GM18502 (cell line): Measurements from ENCODE around the gene RNF4.
"Not testable (repeated sequence)": the region's sequence is repeated elsewhere in the genome, so short reads cannot be mapped to it uniquely, and the experiment has no call there.

ENCODE experiments used
- ATAC-seq: cut with Tn5 transposase; IDR thresholded peaks from one replicate; pipeline ENCODE4 v1.9.1; 2021; ENCODE audit warnings: mild to moderate bottlenecking; ENCODE audit not compliant: unreplicated experiment, poor library complexity

Gene RNF4

DNA sequence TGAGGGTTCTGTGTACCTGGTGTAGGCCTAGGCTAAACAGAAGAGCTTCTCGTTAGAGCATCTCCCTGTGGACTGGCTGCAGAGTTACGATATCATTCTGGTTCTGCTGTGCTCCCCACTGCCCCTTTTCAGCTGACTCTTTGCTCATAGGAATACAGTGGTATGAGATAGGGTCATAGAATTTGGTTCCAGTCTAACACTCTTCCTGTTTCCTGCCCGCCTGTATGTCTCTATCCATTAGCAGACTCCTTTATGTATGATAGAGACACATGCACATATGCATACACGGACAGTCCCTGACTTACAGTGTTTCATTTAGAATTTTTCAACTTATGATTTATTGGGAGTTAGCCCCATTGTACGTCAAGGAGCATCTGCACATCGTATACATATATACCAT, 15.3 kb downstream of the RNF4 start:
- ATAC-seq: no peak

DNA sequence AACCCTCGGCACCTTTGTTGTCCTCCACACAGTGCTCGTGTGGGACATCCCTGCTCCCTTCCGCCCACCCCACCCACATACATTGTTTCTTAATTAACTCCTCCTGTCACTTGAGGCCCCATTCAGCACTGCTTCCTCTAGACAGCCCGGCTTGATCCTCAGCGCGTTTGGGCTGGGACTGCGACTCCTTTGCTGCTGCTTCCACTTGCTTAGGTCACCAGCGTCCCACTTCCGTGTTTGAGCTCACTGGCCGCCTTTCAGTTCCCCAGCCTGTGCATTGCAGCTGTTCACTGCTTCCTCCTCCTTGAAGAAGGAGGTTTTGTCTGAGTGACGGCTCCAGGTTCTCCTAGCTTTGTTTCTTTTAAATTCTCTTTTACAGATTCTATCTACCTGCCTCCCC, 16.1 kb downstream of the RNF4 start:
- ATAC-seq: peak; percentile 79

DNA sequence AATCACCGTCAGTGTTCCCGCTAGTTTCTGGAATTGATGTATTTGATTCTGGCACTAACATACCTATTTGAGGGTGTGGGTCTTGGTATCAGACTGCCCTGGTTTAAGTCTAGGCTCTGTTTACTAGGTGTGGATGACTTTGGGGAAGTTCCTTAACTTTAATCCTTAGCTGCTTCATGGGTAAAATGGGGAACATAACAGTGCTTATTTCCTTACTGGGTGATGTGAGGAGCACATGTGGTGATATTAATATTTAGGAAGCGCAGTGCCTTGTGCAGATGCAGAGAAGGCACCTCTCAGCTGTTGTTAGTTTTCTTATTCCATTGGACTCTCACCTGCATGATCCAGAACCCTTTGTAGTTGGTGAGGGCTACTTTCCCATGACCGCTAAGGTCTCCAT, 17.1 kb downstream of the RNF4 start:
- no peak for ATAC-seq

GRCh38 chr4:2486981-2487380, 18.1 kb downstream of the RNF4 start:
- ATAC-seq: no peak

DNA sequence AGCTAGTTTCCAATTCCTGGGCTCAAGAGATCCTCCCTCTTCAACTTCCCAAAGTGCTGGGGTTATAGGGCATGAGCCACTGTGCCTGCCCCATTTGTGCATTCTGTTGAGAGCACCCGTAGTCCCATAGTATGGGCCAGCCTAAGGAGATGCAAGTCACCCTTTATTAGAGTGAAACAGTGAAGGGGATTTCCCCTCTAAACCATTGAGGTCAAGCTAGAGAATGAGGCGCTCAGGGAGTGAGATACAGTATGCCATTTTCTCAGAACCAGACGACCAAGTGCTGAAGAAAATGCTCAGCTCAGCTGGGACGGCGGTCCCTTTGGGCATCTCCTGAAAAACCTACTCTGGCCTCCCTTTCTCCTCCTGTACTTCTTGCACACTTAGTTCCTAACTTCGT, 18.7 kb downstream of the RNF4 start:
- ATAC-seq: peak; percentile 60

- ATAC-seq: no peak
These were observed 20.3 kb downstream of the RNF4 start for GRCh38 chr4:2489081-2489805.

DNA sequence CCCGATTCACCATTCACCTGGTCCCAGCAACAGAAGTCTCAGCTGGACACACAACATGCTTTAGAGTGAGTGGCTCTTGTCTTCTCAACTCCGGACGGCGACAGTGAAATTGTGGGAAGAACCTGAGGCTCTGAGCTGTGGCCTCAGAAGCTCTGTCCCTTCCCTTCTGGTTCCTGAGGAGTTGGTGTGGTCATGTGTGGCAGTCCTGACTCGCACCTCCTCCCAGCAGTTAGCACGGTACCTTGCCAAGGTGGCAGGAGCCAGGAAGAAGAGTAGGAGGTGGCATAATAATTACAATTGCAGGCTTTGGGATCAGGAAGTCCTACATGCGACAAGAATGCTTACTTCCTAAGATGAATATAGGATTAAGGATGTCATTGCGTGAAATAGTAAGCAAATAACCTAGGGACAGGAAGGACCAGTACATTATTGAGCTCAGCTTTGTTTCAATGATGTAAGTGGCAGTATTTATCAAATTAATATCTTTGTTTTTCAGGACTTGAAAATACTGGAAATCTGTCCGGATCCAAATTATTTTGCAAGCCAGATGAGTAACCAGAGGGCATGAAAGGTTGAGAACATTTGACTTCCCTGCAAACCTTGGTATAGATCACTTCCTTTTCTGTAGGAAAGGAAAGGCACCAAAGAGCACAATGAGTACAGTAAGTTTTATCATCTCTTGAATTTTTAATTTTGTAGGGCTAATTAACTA, 21.1 kb downstream of the RNF4 start:
- ATAC-seq: no peak

GRCh38 chr4:2492970-2493369, 24.1 kb downstream of the RNF4 start:
- ATAC-seq: no peak

DNA sequence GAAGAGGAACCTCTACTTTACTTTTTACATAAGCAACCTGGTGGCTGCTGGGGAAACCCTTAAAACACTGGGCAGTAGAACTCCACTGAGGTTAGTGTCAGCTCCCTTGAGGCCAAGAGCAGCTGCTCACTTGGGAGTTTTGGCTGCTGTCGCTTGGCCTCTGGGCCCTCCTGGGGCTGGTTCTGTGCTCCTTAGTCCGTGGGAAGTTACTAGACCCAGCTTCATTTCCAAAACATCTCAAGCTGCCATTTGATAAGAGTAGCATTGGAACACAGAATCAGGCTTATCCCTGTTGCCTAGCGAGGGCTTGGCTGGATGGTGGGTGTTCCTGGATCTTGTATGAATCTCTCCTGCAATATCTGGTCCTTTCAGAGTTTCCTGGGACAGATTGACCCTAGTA, 26.1 kb downstream of the RNF4 start:
- no peak for ATAC-seq

GRCh38 chr4:2497324-2497723, 28.4 kb downstream of the RNF4 start:
- no peak for ATAC-seq

GRCh38 chr4:2497931-2498330, 29.0 kb downstream of the RNF4 start:
- peak; percentile 96 for ATAC-seq

DNA sequence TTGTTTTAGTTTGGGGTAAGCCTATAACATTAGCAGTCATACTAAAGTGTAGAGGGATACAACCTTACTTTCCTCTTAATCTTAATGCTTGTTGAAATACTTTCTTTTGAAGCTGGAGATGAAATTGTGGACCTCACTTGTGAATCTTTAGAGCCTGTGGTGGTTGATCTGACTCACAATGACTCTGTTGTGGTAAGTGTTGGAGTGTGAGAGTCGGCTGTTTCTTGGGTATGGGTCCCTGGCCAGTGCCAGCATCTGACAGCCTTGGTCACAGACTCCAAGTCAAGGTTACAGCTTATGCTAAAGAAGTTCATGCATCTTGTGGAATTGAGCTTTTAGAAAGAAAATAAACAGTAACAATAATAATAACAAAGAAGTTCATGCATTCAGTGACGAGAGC, 31.6 kb downstream of the RNF4 start:
- no peak for ATAC-seq

GRCh38 chr4:2501034-2501594, 32.2 kb downstream of the RNF4 start:
- no peak for ATAC-seq

- ATAC-seq: no peak
These were observed 34.9 kb downstream of the RNF4 start for GRCh38 chr4:2503809-2504208.

DNA sequence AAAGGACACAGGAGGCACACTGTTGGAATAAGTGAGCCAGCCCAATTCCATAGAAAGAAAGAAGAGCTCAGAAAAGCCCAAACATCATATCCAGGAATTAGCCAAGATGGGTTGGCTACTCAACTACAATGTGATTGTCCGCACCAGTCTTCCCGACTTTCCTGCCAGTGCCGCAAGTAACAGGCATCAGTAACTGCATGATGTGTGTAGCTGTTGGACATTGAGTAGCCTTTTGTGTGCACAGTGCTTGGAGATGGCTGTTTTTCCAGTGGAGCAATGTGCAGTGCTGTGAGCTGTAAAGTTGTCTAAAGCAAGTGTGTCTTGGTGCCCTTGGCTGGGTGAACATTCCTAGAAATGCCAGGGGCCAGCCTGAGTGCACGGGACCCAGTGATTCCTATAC, 38.4 kb downstream of the RNF4 start:
- no peak for ATAC-seq

- no peak for ATAC-seq
These were observed 38.9 kb downstream of the RNF4 start for GRCh38 chr4:2507855-2508254.

DNA sequence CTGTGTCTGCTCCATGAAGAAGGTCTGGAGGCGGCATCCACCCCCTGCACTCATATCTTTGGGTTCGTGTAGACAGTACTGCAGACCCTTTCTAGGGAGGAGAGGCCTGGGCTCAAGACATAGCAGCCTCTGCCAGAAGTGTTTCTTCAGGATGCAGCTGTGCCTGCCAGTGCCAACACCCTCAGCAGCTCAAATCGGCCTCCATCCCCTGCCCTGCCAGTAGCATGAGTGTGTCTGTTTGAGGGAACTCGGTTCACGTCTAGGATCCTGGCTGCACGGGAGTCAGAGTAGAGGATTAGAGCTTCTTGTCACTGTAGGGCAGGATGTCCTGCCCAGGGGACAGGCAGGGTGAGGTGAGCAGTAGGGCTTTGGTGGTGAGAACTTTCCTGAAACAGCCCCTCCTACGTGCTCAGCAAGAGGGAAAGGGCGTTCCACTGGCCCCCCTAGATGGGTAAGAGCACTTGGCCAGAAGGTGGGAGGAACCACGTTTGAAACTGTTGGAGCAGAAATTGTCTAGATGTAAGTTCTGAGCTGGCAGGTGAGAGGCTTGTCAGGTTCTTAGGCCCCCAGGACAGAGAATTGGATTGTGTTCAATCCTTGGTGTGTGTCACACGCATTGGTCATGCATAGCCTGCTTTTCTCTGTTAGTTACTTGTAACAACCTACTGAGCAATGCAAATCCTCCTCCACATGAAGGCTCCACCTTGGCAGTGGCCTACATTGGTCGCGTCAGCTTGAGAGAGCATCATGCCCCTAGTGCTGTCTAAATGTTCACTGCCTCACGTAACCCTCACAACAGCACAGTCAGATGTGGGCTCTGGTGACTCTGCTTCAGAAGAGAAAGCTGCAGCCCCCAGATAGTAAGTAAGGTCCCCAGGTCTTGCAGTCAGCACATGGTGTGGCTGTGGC, 41.7 kb downstream of the RNF4 start:
- no peak for ATAC-seq

- no peak for ATAC-seq
These were observed 42.8 kb downstream of the RNF4 start for GRCh38 chr4:2511645-2512131.

DNA sequence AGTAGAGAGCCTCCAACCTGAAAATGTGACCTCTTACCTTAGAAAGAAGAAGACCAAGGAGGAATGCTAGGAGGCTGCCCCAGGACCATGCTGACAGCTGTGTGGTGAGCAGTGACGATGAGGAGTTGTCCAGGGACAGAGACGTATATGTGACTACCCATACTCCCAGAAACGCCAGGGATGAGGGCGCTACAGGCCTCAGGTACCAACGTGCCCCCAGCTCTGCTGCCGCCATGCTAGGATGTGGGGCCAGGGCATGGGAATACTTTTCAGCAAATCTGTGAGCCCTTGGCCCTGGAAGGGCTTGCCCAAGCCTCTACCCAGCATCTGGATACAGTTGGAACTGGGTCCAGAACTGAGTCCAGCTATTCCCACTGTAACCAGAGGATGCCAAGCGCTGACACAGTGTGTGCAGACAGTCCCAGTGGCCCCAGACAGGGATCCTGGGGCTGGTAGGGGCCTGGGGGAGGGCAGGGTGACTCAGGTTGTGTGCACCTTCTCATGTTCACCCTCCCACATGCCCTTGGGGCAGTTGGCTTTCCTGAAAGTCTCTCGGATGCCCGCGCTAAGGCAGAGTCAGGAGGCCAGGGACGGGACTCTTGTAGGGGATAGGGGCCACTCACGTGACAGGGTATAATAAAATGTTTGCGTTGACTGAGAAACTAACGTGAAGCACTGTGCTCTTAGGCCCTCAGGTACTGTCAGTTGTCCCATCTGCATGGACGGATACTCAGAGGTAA, 43.7 kb downstream of the RNF4 start:
- no peak for ATAC-seq

DNA sequence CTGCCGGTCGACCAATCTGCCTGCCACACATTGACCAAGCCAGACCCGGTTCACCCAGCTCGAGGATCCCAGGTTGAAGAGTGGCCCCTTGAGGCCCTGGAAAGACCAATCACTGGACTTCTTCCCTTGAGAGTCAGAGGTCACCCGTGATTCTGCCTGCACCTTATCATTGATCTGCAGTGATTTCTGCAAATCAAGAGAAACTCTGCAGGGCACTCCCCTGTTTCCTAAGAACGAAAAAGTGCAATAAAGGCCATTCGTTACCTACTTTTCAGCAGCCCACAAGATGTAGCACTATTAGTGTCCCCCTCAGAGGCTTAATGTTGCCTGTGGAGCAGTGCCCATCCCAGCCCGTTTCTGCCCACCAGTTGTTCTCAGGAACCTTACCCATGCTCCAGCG, 45.3 kb downstream of the RNF4 start:
- ATAC-seq: not testable (repeated sequence)
